HG02642 (cell line): ENCODE results near the gene CCSAP.

Experiments
- ATAC-seq: cut with Tn5 transposase; IDR thresholded peaks from one replicate; pipeline ENCODE4 v1.9.1; 2021; ENCODE audit warnings: mild to moderate bottlenecking; ENCODE audit not compliant: unreplicated experiment, poor library complexity

Gene CCSAP

GRCh38 chr1:229368347-229368746 lies 25.5 kb upstream of the CCSAP start:
- peak; percentile 65 for ATAC-seq

GRCh38 chr1:229365569-229365968 lies 22.7 kb upstream of the CCSAP start:
- no peak for ATAC-seq

GRCh38 chr1:229364207-229365065 lies 21.6 kb upstream of the CCSAP start:
- ATAC-seq: no peak

- ATAC-seq: no peak
These were observed 20.9 kb upstream of the CCSAP start for GRCh38 chr1:229363723-229364122.

GRCh38 chr1:229360420-229360819 lies 17.6 kb upstream of the CCSAP start:
- no peak for ATAC-seq

GRCh38 chr1:229355661-229356060 lies 12.8 kb upstream of the CCSAP start:
- ATAC-seq: no peak

GRCh38 chr1:229354226-229354625 lies 11.4 kb upstream of the CCSAP start:
- no peak for ATAC-seq

- no peak for ATAC-seq
These were observed 10.1 kb upstream of the CCSAP start for GRCh38 chr1:229352975-229353374.

- ATAC-seq: no peak
These were observed 6.9 kb upstream of the CCSAP start for GRCh38 chr1:229349463-229350385.

- no peak for ATAC-seq
These were observed 4.7 kb upstream of the CCSAP start for GRCh38 chr1:229347528-229347927.

- ATAC-seq: no peak
These were observed 2.3 kb upstream of the CCSAP start for GRCh38 chr1:229344937-229345684.

- no peak for ATAC-seq
These were observed 1.3 kb upstream of the CCSAP start for GRCh38 chr1:229344139-229344538.

- ATAC-seq: peak; percentile 74
These were observed 832 bp downstream of the CCSAP start for GRCh38 chr1:229341774-229342655.

- no peak for ATAC-seq
These were observed 2.4 kb downstream of the CCSAP start for GRCh38 chr1:229340496-229340895.

GRCh38 chr1:229339520-229339919 lies 3.3 kb downstream of the CCSAP start:
- no peak for ATAC-seq

GRCh38 chr1:229339086-229339485 lies 3.8 kb downstream of the CCSAP start:
- ATAC-seq: no peak

GRCh38 chr1:229336345-229336744 lies 6.5 kb downstream of the CCSAP start:
- ATAC-seq: no peak

GRCh38 chr1:229334716-229335115 lies 8.1 kb downstream of the CCSAP start:
- no peak for ATAC-seq

- no peak for ATAC-seq
These were observed 8.6 kb downstream of the CCSAP start for GRCh38 chr1:229334269-229334668.
